Caco-2 (cell line): Measurements from ENCODE around the gene CCDC9B. TPM values are rescaled to one million over a fixed set of nuclear protein-coding genes. Genes with fewer than 3 reads are reported as not detected.

Experiments
- BruUV-seq: library from RNA; stranded (reverse); fragments of 400-500 nt; replicated peaks from 2 replicates; lab custom pipeline; 2021; lab: Mats Ljungman, UMichigan
- CTCF ChIA-PET: fragments of 300-600 bp; sonication (Branson Sonifier 250); formaldehyde crosslinking; loops from one replicate; lab custom pipeline; 2022; ENCODE audit warnings: antibody characterized with exemption; lab: Charles Lee
- POLR2A ChIA-PET: fragments of 300-600 bp; sonication (Branson Sonifier 250); formaldehyde crosslinking; loops from one replicate; lab custom pipeline; 2022; ENCODE audit warnings: antibody characterized with exemption; lab: Charles Lee
- DNase-seq, 2 experiments: peaks; one replicate each; pipeline versions ENCODE4 v3.0.0 to v3.0.0-alpha.2; 2020 to 2022
- H3K27me3 ChIP-seq: replicated peaks from 2 replicates; pipeline ENCODE4 v1.6.0; 2011; ENCODE audit warnings: low read length; ENCODE audit not compliant: control insufficient read depth, insufficient read depth
- H3K36me3 ChIP-seq: 2 replicates; pipeline ENCODE4 v1.5.1; 2011; ENCODE audit warnings: low read length; ENCODE audit not compliant: control insufficient read depth, insufficient read depth
- H3K4me1 ChIP-seq: fragments of 250-450 bp; sonication (Bioruptor Pico); 2 replicates; pipeline ENCODE4 v1.5.1; 2020; ENCODE audit warnings: mild to moderate bottlenecking
- H3K4me3 ChIP-seq: 2 replicates; pipeline ENCODE4 v1.5.1; 2011; ENCODE audit warnings: low read depth, mild to moderate bottlenecking, control low read depth, low read length
- H3K9me3 ChIP-seq: fragments of 250-450 bp; sonication (Bioruptor Pico); 2 replicates; pipeline ENCODE4 v1.5.1; 2020; ENCODE audit warnings: mild to moderate bottlenecking, moderate library complexity
- H3K27ac Mint-ChIP-seq: one replicate; pipeline ENCODE4 v1.8.0; 2022; ENCODE audit warnings: mixed read lengths; ENCODE audit not compliant: unreplicated experiment
- H3K27me3 Mint-ChIP-seq: one replicate; pipeline ENCODE4 v1.8.0; 2022; ENCODE audit warnings: mixed read lengths; ENCODE audit not compliant: insufficient read depth, unreplicated experiment
- H3K36me3 Mint-ChIP-seq: one replicate; pipeline ENCODE4 v1.8.0; 2022; ENCODE audit warnings: mild to moderate bottlenecking, mixed read lengths; ENCODE audit not compliant: insufficient read depth, unreplicated experiment
- H3K4me1 Mint-ChIP-seq: one replicate; pipeline ENCODE4 v1.8.0; 2022; ENCODE audit warnings: low read depth, mixed read lengths; ENCODE audit not compliant: unreplicated experiment
- H3K4me3 Mint-ChIP-seq: one replicate; pipeline ENCODE4 v1.8.0; 2022; ENCODE audit warnings: mild to moderate bottlenecking, moderate library complexity, mixed read lengths; ENCODE audit not compliant: unreplicated experiment
- H3K9me3 Mint-ChIP-seq: one replicate; pipeline ENCODE4 v1.8.0; 2022; ENCODE audit warnings: mixed read lengths; ENCODE audit not compliant: unreplicated experiment
- CTCF ChIP-seq, 2 experiments: fragments of 200-600 bp in 1 of 2; IDR thresholded peaks; 1 replicate in 1 of 2; 2 replicates in 1 of 2; pipeline versions ENCODE4 v1.5.1 to v1.8.0; 2011 to 2022; ENCODE audit warnings: antibody characterized with exemption in 1 of 2, control low read depth in 1 of 2, inconsistent platforms in 1 of 2, low read depth in 1 of 2, low read length in 1 of 2, mild to moderate bottlenecking in 1 of 2, moderate library complexity in 1 of 2; ENCODE audit not compliant: insufficient read depth in 1 of 2, severe bottlenecking in 1 of 2, unreplicated experiment in 1 of 2
- intact Hi-C: fragments of 100-400 bp; cut with micrococcal nuclease; formaldehyde crosslinking; loops from one replicate; pipeline ENCODE4 v1.10.0; 2022; ENCODE audit not compliant: unreplicated experiment
- total RNA-seq: library from RNA; stranded (reverse); gene quantifications from 2 replicates; pipeline ENCODE4 v1.2.3, GENCODE V29; 2022

CCDC9B gene
- total RNA-seq, 1 experiment from 2014 or later, result 0.86 TPM

DNA sequence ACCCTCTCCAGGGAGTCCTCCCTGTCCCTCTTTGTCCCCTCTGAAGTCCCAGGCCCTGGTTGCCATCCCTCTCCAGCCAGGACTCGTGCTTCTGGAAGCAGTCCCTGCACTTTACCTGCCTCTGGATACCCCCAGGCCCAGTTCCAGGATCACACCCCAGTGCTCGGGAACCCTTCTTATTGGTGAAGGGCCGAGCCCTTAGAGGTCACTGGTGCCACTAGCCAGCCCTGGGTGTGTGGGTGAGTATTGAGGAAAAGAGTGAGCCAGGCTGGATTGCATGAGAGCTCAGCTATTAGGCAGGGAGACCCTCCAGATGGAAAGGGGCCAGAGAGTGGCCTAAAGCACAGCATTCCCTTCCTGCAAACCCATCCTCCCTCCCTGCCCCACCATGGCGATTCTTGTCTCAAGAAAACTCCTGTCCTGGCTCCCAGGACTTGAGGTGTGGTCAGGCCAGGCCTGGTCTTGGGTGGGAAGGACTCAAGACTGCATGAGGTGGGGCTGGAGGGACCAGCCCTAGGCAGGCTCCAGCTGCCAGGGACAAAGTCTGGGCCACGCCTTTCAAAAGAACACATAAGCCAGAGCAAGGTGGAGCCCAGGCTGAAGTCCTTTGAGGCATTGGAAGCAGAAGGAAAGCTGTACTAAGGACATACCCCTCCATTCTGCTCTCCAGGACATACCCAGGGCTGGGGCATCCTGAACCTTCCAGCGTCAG, 5.3 kb upstream of the CCDC9B start:
- H3K4me3 ChIP-seq, result no peak overlapping the region
- no peak for TF ChIP-seq CTCF (IDR thresholded peaks at IDR 0.05; ENCODE audit: insufficient read depth in 1 of 2, low read depth in 1 of 2, low read length in 1 of 2, severe bottlenecking in 1 of 2, unreplicated experiment in 1 of 2)
- Mint-ChIP-seq H3K27ac (peak overlapping the region; percentile 94), H3K4me1 (peaks cover 48% of the 10 kb centered on the region), H3K27me3 (no peaks in the 10 kb centered on the region), H3K36me3 (no peaks in the 10 kb centered on the region), H3K9me3 (no peaks in the 10 kb centered on the region), H3K4me3 (no peak overlapping the region)
- intact Hi-C loops, result loop anchor here (1.0 to 10.0 kb wide), 3 partner anchors 12 to 159 kb away; partner anchors contain the start of genes DISP2 and IVD
- ChIA-PET POLR2A (interaction anchor here (1.1 kb wide), 1 partner anchor 12 kb away, joined by 8 read pairs; the partner anchor contains the start of gene DISP2), CTCF (interaction anchor here (0.5 to 1.1 kb wide), 3 partner anchors 59 to 220 kb away, joined by 3 to 6 read pairs (median 3); partner anchors contain the start of gene IVD)
- peaks cover 64% of the 10 kb centered on the region for H3K4me1 ChIP-seq
- BruUV-seq, result no TSS peak
- DNase-seq, result peak; percentile 64 to 84
- H3K9me3 ChIP-seq, result no peaks in the 10 kb centered on the region
- no peaks in the 10 kb centered on the region for H3K27me3 ChIP-seq
- no peaks in the 10 kb centered on the region for H3K36me3 ChIP-seq

- no TSS peak for BruUV-seq
- ChIA-PET POLR2A (no interaction called here), CTCF (interaction anchor here (0.5 to 1.8 kb wide), 5 partner anchors 12 to 220 kb away, joined by 3 to 31 read pairs (median 4); partner anchors contain the start of genes DISP2 and IVD)
- Histone ChIP-seq H3K36me3 (no peaks in the 10 kb centered on the region), H3K4me3 (no peak overlapping the region), H3K27me3 (no peaks in the 10 kb centered on the region), H3K4me1 (peaks cover 58% of the 10 kb centered on the region), H3K9me3 (no peaks in the 10 kb centered on the region)
- H3K36me3 Mint-ChIP-seq, result no peaks in the 10 kb centered on the region
- peak overlapping the region; percentile 94 for H3K27ac Mint-ChIP-seq
- intact Hi-C loops, result loop anchor here (10.0 kb wide), 2 partner anchors 59 to 159 kb away; partner anchors contain the start of gene IVD
- peaks cover 41% of the 10 kb centered on the region for H3K4me1 Mint-ChIP-seq
- DNase-seq, result no peak
- H3K27me3 Mint-ChIP-seq, result no peaks in the 10 kb centered on the region
- H3K9me3 Mint-ChIP-seq, result no peaks in the 10 kb centered on the region
- no peak for TF ChIP-seq CTCF (IDR thresholded peaks at IDR 0.05; ENCODE audit: insufficient read depth in 1 of 2, low read depth in 1 of 2, low read length in 1 of 2, severe bottlenecking in 1 of 2, unreplicated experiment in 1 of 2)
- no peak overlapping the region for H3K4me3 Mint-ChIP-seq
Measured at GRCh38 chr15:40345225-40345866, 4.6 kb upstream of the CCDC9B start.

GRCh38 chr15:40344631-40345120, 3.9 kb upstream of the CCDC9B start:
- no peaks in the 10 kb centered on the region for H3K9me3 Mint-ChIP-seq
- TF ChIP-seq CTCF (IDR thresholded peaks at IDR 0.05; ENCODE audit: insufficient read depth in 1 of 2, low read depth in 1 of 2, low read length in 1 of 2, severe bottlenecking in 1 of 2, unreplicated experiment in 1 of 2), result peak; percentile 71 to 78
- intact Hi-C loops, result loop anchor here (1.0 to 10.0 kb wide), 3 partner anchors 60 to 160 kb away; partner anchors contain the start of gene IVD
- H3K27ac Mint-ChIP-seq, result no peak overlapping the region
- no peaks in the 10 kb centered on the region for H3K27me3 Mint-ChIP-seq
- ChIA-PET CTCF (interaction anchor here (0.5 to 1.8 kb wide), 12 partner anchors 11 to 77 kb away, joined by 3 to 31 read pairs (median 4); partner anchors contain the start of genes DISP2, IVD, KNSTRN and PLCB2), POLR2A (no interaction called here)
- no peaks in the 10 kb centered on the region for H3K36me3 ChIP-seq
- no peak overlapping the region for H3K4me3 Mint-ChIP-seq
- H3K36me3 Mint-ChIP-seq, result no peaks in the 10 kb centered on the region
- H3K27me3 ChIP-seq, result no peaks in the 10 kb centered on the region
- DNase-seq, result peak; percentile 68 to 79
- peaks cover 34% of the 10 kb centered on the region for H3K4me1 Mint-ChIP-seq
- H3K4me1 ChIP-seq, result peaks cover 51% of the 10 kb centered on the region
- H3K4me3 ChIP-seq, result no peak overlapping the region
- no TSS peak for BruUV-seq
- H3K9me3 ChIP-seq, result no peaks in the 10 kb centered on the region
